CD4-positive, alpha-beta T cell treated with Interferon alpha-2 for 1 hour (primary cell): ENCODE results near the gene TNFRSF8.
"Not testable (repeated sequence)": the region's sequence is repeated elsewhere in the genome, so short reads cannot be mapped to it uniquely, and the experiment has no call there.

Experiments
- DNase-seq, 2 donors: peaks; one replicate each; pipeline ENCODE4 v3.0.0-alpha.2; 2020 to 2022

Gene TNFRSF8

DNA sequence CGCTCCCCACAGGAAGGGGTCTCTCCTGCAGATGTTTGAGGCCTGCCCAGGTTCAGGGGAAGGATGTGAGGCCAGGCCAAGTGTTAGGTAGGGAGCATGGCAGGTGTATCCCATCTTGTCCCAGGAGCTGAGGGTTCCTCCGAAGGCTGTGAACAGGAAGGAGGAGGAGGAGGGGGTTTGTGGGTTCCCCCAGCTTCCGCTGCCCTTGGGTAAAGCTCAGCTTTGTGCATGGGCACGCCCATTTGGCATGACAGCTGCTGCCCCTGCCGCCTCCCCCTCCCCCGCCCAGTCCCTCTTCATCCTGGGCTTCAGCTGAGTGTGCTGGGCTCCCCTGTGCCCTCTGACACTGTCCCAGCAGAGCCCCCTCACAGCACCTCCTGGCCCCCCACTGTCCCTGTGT is 25.5 kb downstream of the TNFRSF8 start:
- DNase-seq: peak; percentile 41 to 62

DNA sequence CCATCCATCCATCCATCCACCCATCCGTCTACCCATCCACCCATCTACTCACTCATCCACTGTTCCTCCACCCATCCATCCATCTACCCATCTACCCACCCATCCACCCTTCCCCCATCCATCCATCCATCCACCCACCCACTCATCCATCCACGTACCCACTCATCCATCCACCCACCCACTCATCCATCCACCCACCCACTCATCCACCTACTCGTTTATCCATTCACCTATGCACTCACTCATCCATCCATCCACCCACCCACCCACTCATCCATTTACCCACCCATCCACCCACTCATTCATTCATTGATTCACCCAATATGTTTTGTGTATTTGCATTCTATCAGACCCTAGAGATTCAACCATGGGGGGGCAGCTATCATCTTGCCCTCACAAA is 27.2 kb downstream of the TNFRSF8 start:
- DNase-seq: no peak

DNA sequence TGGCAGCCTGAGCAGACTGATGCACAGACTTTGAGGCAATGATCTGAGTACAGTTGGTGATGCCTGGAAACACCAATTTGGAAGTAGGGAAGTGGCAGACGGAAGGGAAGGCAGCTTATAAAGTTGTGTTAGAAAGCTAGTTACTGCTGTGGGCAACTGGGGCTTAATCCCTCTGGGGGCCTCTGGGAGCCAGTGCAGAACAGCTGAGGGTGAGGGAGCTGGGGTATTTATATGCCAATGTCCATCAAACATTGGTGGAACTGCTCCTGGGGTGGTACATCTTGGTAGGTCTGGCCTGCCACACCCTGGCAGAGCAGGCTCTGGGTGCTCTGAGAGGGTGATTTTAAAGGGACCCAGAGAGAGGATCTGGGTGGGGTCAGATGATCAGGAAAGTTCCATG is 28.1 kb downstream of the TNFRSF8 start:
- no peak for DNase-seq

DNA sequence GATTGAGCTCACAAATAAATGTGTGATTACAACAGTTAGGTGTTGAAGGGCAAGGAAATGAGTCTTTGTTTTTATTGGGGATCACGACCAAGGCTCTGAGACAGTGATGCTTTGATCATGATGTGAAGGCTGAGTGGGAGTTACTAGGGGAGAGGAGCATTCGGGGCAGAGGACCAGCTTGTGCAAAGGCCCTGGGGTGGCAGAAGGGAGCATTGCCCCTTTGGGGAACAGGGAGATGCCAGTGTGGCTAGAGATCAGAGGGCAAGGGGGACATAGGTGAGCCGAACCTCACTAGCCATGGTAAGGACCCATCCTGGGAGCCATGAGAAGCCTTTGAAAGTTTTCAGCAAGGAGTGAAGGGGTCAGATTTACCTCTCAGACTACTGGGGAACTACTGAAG is 31.1 kb downstream of the TNFRSF8 start:
- DNase-seq: no peak

DNA sequence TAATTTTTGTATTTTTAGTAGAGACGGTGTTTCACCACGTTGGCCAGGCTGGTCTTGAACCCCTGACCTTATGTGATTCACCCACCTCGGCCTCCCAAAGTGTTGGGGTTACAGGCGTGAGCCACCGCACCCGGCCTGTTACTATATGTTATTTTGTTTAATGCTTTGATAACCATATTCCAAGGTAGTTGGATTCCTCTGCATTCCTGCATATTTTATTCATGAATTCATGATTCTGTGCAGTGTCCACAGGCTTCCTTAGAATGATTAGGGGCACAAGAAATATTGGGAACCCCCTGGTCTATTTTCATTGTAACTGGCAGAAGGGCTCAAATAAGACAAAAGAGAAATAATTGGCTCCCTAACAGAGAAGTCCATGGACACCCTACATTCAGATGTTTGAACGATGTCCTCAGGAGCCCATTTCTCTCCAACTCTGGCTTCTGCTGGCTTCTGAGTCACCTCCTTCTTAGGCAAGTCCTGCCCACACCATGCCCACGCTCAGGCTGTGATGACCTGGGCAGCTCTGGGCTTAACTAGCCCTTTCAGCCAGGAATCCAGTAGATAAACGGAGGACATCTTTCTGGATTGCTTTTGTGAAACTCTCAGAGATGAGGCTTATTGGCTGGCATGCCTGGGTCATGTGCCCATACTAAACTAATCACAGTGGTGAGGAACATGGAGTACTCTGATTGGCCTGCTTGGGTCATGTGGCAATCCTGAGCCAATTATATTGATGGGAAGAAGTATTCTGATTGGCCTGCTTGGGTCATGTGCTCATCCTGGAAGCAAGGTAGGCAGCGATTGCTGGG is 32.6 kb downstream of the TNFRSF8 start:
- no peak for DNase-seq

DNA sequence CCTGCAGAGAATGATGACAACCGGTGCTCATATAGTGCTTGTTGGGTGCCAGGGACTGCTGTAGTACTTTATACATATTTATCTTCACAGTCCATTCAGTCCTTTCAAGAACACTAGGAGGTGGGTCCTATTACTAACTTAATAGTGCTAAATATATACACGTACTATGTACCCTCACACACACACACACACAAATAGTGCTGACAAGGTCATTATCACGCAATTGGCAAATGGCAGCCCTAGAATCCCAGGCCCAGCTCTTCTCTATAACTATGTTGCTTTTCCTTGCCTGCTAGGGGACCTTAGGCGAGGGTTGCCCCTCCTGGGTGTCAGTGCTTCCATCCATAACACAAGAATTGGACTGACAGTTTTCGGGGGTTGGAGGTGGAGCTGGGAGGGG is 33.5 kb downstream of the TNFRSF8 start:
- no peak for DNase-seq

DNA sequence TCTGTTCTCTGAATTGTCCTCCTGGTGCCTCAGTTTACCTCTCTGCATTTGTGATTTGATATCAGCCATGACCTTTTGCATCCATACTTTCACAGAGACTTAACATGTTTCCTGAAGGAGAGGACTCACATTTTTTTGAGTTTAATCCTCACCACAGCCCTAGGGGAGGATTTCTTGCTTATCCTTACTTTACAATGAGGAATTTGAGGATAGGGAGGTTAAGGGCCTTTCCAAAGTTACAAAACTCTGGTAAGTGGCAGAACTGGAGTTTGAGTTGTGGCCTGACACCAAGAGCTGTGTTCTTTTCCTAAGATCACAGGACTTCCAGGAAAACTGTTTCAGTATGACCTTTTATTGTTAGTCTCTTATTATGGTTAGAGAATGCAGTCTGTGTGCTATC is 34.2 kb downstream of the TNFRSF8 start:
- DNase-seq: no peak

DNA sequence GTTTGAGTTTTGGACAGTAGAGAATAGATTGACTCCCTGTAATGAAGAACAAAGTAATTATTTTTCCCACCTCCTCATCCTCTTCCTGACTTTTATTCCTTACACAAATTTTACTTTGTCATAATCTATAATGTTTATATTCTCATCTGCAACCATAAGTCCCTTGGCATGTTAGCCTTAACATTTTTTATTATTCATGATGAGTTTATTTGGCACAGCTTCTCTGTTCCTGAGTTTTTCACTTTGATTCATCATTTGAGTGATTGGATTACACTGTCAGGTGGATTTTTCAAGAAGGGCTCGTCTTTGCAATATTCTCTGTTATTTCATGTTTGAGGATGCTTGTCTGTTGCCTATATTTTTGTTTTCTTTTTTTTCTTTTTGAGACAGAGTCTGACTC is 35.7 kb downstream of the TNFRSF8 start:
- DNase-seq: no peak

DNA sequence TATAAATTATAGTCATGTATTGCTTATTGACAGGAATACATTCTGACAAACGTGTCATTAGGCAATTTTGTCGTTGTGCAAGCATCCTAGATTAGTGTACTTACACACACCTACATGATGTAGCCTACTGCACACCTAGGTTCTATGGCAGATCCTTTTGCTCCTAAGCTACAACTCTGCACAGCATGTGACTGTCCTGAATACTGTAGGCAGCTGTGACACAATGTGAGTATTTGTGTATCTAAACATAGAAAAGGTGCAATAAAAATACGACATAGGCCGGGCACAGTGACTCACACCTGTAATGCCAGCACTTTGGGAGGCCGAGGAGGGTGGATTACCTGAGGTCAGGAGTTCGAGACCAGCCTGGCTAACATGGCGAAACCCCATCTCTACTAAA is 36.5 kb downstream of the TNFRSF8 start:
- DNase-seq: no peak

DNA sequence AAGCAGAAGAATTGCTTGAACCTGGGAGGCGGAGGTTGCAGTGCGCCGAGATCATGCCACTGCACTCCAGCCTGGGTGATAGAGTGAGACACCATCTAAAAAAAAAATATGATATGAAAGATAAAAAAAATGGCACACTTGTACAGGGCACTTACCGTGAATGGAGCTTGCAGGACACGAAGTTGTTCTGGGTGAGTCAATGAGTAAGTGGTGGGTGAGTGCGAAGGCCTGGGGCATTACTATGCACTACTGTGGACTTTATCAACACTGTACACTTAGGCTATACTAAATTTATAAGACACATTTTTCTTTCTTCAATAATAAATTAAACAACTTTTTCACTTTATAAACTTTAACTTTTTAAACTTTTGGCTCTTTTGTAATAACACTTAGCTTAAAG is 37.0 kb downstream of the TNFRSF8 start:
- DNase-seq: no peak

DNA sequence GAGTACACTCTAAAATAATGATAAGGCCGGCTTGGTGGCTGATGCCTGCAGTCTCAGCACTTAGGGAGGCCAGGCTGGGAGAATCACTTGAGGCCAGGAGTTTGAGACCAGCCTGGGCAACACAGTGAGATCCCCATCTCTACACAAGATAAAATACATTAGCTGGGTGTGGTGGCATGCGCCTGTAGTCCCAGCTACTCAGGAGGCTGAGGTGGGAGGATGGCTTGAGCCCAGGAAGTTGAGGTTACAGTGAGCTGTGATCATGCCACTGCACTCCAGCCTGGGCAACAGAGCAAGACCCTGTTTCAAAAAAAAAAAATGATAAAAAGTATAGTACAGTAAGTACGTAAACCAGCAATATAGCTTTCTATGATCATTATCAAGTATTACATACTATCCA is 38.0 kb downstream of the TNFRSF8 start:
- DNase-seq: not testable (repeated sequence)

DNA sequence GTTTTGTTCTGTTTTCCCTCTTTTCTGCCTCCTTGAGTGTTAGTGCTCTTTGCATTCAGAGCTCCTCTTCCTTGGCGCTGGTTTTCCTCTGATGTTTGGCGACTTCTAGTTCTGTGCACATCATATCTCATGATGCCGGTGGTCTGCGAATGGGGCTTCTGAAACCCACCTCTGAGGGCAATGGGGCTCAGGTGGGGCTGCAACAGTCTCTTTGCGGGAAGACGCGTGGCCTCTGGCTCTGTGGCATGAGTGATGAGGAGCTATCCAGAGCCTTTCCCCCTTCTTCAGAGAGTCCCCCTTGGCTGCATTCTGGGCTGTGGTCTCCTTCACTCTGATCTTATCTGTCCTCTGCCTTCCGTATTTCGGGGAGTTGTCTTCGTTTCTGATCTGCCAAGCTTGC is 39.0 kb downstream of the TNFRSF8 start:
- DNase-seq: no peak

DNA sequence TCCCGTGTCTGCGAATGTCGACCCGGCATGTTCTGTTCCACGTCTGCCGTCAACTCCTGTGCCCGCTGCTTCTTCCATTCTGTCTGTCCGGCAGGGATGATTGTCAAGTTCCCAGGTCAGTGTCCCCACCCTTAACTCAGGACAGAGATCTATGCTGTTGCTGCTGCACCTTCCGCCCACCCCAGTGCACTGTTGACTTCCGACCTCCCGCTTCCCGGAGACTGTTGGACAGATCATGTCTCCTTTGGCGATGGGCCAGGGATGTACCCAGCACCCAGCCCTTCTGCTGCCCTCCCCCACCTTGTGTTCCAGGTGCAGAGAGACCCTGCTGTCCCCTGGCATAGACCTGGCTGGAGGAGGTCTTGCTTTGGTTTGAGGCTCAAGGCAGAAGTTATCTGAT is 41.3 kb downstream of the TNFRSF8 start:
- no peak for DNase-seq

DNA sequence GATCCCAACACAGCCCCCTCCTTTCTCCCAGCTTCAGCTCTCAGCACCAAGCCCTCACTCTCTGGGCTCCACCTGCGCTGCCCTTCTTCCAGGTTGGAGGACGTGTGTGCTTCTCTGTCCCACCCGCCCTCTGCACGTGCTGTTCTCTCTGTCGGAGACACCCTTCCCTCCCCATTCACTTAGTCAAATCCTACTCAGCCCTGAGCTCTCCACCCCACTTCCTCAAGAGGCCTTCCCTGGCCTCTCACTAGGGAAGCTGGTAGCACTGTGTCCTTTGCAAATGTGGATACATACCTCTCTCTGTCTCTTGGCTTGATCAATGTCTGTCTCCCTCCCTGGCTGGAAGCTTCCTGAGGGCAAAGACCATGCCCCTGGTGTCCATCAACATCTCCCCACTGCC is 43.0 kb downstream of the TNFRSF8 start:
- DNase-seq: no peak

DNA sequence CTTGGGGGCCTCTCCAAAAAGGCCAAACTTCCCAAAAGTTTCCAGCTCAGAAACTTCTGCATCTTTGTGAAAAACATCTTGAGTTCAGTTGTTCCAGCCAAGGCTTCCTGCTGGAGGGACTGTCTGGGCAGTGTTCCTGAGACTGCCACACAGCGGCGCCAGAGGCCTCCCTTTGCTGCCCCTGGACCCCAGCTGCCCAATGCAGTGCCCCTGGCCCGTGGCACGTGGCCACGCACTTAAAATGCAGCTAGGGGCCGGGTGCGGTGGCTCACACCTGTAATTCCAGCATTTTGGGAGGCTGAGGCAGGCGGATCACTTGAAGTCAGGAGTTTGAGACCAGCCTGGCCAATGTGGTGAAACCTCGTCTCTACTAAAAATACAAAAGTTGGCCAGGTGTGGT is 43.8 kb downstream of the TNFRSF8 start:
- DNase-seq: not testable (repeated sequence)

DNA sequence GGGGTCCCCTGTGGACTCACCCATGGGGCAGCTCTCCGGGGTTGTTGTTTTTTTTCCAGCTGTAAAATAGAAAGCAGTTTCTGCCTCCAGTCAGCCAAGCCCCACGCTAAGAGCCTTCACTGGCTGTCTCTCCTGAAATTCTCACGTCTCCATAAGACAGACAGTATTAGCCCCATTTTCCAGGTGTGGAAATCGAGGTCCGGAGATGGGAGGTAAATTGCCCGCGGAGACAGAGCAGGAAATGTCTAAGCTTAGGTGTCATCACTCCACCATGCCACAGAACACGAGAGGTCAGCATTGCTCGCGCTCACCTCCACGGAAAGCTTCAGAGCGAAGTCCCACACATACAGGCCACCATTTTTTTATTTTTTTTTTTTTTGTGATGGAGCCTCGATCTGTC is 44.6 kb downstream of the TNFRSF8 start:
- no peak for DNase-seq

DNA sequence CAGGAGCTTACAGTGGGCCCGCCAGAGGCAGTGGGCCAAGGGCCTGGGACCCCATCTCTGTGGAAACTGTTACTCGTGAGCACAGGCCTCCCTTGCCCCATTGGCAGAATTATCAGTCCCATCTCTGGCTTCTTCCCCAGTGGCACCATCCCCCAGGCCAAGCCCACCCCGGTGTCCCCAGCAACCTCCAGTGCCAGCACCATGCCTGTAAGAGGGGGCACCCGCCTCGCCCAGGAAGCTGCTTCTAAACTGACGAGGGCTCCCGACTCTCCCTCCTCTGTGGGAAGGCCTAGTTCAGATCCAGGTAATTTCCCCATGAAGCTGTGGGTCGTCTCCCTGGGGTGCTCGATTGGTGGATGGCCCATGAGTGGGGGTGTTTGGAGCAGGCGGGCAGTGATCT is 46.8 kb downstream of the TNFRSF8 start:
- DNase-seq: no peak

DNA sequence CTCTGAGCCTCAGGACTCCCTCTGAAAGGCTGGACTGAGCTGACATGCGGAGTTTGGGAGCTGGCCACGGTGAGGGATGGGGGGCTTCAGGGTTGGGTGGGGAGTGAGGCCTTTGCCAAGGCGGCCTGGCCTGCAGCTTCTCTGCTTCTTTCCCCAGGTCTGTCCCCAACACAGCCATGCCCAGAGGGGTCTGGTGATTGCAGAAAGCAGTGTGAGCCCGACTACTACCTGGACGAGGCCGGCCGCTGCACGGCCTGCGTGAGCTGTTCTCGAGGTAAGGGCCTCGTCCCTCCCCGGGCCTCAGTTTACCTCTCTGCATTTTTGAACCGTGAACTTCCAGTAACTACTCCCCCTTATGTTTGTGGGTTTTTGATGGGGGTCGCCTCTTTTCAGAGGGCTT is 48.6 kb downstream of the TNFRSF8 start:
- DNase-seq: no peak

DNA sequence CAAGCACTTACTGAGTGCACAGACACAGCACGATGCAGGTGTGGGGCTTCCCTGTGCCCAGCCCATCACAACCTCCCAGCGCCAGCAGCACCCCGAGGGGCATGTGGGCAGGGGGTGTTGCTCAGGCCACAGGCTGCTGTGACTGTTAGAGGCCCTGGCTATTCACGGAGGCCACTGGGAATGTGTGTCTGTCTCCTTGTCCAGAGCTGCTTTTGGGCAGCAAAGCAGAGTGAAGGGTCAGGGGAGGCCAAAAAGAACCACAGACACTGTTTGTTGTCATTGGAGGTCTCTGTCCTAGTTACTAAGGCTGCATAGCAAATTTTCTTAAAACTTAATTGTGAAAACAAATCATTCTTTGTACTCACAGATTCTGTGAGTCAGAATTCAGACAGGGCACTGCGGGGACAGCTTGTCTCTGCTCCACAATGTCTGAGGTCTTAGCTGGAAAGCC is 49.6 kb downstream of the TNFRSF8 start:
- DNase-seq: no peak

DNA sequence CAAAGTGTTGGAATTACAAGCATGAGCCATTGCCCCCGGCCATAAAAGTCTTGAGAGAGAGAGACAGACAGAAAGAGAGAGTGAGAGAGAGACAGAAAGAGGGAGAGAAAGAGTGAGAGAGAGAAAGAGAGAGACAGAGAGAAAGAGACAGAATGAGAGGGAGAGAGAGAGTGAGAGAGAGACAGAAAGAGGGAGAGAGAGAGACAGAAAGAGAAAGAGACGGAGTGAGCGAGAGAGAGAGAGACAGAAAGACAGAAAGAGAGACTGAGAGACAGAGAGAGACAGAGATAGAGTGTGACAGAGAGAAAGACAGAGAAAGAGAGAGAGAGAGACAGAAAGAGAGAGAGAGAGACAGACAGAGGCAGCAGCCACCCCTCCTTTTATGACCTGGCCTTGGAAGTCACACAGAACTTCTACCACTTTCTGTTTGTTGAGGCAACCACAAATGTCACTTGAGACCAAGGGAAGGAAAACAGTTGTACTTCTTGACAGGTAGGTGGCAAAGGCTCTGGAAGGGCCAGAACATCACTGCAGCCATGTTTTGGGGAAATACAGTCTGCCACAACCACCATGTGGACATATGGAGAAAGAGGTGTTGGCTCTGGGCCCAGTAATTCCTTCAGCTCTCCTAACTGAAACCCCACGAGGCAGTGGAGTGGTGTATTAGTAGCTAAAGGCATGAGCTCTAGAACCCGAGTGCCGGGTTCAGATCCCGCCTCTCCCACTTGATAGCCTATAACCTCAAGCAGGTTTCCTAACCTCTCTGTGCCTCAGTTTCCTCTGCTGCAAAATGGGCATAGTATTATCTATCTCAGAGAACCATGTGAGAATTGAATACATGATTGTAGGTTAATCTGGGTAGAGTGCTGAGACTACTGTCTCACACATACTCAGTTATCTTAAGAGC is 50.6 kb downstream of the TNFRSF8 start:
- DNase-seq: no peak

DNA sequence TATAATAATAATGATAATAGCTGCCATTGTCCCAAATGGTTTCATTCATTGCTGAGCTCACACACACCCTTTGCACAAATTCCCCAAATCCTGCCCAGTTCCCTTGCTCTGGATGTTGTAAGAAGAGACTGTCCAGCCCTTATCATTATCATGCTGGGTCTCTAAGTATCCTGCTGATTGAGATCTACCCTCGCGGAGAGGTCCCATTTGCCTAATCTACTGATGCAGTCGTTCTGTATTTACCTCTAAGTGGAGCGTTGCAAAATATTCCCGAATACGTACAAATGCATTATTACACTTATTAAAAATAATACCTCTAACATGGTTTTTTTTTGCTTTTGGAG is 51.2 kb downstream of the TNFRSF8 start:
- DNase-seq: no peak

DNA sequence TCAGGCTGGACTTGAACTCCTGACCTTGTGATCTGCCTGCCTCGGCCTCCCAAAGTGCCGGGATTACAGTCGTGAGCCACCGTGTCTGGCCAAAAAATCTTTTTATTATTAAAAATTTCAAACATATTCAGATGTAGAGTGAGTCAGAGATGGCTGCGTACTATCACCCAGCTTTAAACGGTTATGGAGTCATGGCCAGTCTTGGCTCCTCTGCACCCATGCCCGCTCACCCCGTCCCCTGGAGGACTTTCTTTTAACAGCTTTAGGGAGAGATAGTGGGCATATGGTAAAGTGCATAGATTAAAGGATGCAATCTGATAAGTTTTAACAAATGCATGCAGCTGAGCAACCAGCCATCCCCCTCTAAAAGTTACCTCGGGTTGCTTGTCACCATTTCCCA is 51.8 kb downstream of the TNFRSF8 start:
- no peak for DNase-seq

DNA sequence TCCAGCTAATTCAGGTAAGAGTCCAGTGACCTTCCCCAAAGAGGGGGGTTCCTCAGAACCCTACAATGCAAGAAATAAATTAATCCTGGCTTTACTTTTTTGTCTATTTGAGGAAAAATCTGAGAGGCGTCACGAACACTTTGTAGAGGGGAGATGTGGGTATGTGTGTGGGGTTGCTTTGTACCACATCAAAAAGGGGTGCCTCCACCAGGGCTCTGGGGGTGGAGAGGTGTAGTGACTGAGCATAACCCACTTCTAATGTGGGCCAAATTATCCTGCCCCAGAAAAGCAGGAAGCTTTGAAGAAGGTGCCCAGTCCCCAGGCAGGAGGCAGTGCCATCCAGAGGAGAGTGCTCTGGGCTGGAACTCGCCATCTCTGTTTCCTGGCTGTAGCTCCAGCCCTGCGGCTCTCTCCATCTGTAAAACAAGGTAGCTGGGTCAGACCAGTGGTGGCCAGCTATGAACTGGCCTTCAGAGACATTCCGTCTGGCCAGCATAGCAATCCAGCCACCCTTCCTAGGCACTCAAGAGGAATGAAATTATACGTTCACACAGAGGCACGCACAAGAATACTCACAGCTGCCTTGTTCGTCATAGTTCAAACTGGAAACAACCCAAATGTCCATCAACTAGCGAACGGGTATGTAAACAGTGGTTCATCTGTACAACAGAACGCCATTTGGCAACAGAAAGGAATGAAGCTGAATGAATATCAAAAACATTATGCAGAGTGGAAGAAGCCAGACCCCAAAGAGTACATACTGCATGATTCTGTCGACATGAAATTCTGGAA is 58.3 kb downstream of the TNFRSF8 start:
- peak in 1 of 2 donors; percentile 32 for DNase-seq
